ENCODE measurements around the gene EFEMP2.
A peak's percentile ranks its signal among the peaks of the same experiment; 100 is the strongest.

EFEMP2 gene

GRCh38 chr11:65900125-65900898 is 27.7 kb upstream of the EFEMP2 start, which contains the start of gene FOSL1:
Gene FOSL1, minus strand, starts transcription at chr11:65900388. Its CDS starts 49 bp downstream, at chr11:65900339.
- peak; percentile 91 for DNase-seq

- peak; percentile 73 for DNase-seq
Observed at GRCh38 chr11:65899356-65900124, 26.9 kb upstream of the EFEMP2 start.

- peak; percentile 26 for DNase-seq
Observed at GRCh38 chr11:65898656-65899355, 26.2 kb upstream of the EFEMP2 start.

GRCh38 chr11:65897020-65897471 is 24.4 kb upstream of the EFEMP2 start:
- no peak for DNase-seq

GRCh38 chr11:65896034-65896999 is 23.7 kb upstream of the EFEMP2 start:
- no peak for DNase-seq

GRCh38 chr11:65895482-65895981 is 22.9 kb upstream of the EFEMP2 start:
- DNase-seq: no peak

GRCh38 chr11:65894034-65894591 is 21.5 kb upstream of the EFEMP2 start:
- no peak for DNase-seq

- DNase-seq: no peak
Observed at GRCh38 chr11:65892661-65893317, 20.2 kb upstream of the EFEMP2 start.

GRCh38 chr11:65892137-65892540 is 19.5 kb upstream of the EFEMP2 start:
- peak; percentile 39 for DNase-seq

- DNase-seq: peak; percentile 57
Observed at GRCh38 chr11:65891219-65892136, 18.9 kb upstream of the EFEMP2 start.

GRCh38 chr11:65890324-65891218 is 18.0 kb upstream of the EFEMP2 start, which contains the start of gene CCDC85B:
Gene CCDC85B, plus strand, starts transcription at chr11:65890673. Its CDS starts 111 bp downstream, at chr11:65890784.
- DNase-seq: peak; percentile 94

GRCh38 chr11:65888163-65888814 is 15.7 kb upstream of the EFEMP2 start, which contains the start of gene FIBP:
Gene FIBP, minus strand, starts transcription at chr11:65888471. Its CDS starts 53 bp downstream, at chr11:65888418.
- DNase-seq: peak; percentile 95

- DNase-seq: no peak
Observed at GRCh38 chr11:65887723-65888162, 15.1 kb upstream of the EFEMP2 start.

- DNase-seq: no peak
Observed at GRCh38 chr11:65886826-65887722, 14.5 kb upstream of the EFEMP2 start.

- DNase-seq: no peak
Observed at GRCh38 chr11:65885808-65886536, 13.4 kb upstream of the EFEMP2 start.

GRCh38 chr11:65885231-65885630 is 12.6 kb upstream of the EFEMP2 start:
- DNase-seq: no peak
